Astrocyte (in vitro differentiated cells and primary cell): ENCODE measurements around the gene RIPPLY2. TPM values are rescaled to one million over a fixed set of nuclear protein-coding genes. Genes with fewer than 3 reads are reported as not detected.

Experiments
- DNase-seq: peaks from one replicate; pipeline ENCODE4 v3.0.0-alpha.2; 2010; ENCODE audit warnings: low read depth
- FAIRE-seq: peaks from 2 replicates; lab custom pipeline; 2011; peaks lifted over from hg19 to GRCh38; lab: Jason Lieb, UNC
- H2AFZ ChIP-seq: 2 replicates; pipeline ENCODE4 v1.6.0; 2012; ENCODE audit warnings: low read depth, low read length, inconsistent platforms
- H3K27ac ChIP-seq: 2 replicates; pipeline ENCODE4 v1.5.1; 2011; ENCODE audit warnings: low read depth, low read length, inconsistent platforms
- H3K27me3 ChIP-seq: 2 replicates; pipeline ENCODE4 v1.6.0; 2011; ENCODE audit warnings: low read length, inconsistent platforms; ENCODE audit not compliant: insufficient read depth
- H3K36me3 ChIP-seq: 2 replicates; pipeline ENCODE4 v1.5.1; 2011; ENCODE audit warnings: low read length, inconsistent platforms; ENCODE audit not compliant: insufficient read depth
- H3K4me1 ChIP-seq: 2 replicates; pipeline ENCODE4 v1.5.1; 2011; ENCODE audit warnings: low read length, inconsistent platforms; ENCODE audit not compliant: insufficient read depth
- H3K4me2 ChIP-seq: 2 replicates; pipeline ENCODE4 v1.6.0; 2012; ENCODE audit warnings: low read length, inconsistent platforms
- H3K4me3 ChIP-seq: 2 replicates; pipeline ENCODE4 v1.5.1; 2011; ENCODE audit warnings: low read depth, mild to moderate bottlenecking, low read length, inconsistent platforms; ENCODE audit not compliant: insufficient read depth
- H3K79me2 ChIP-seq: 2 replicates; pipeline ENCODE4 v1.6.0; 2012; ENCODE audit warnings: mild to moderate bottlenecking, low read length, inconsistent platforms; ENCODE audit not compliant: insufficient read depth
- H3K9ac ChIP-seq: 2 replicates; pipeline ENCODE4 v1.6.0; 2012; ENCODE audit warnings: mild to moderate bottlenecking, low read length, inconsistent platforms
- H3K9me3 ChIP-seq: 2 replicates; pipeline ENCODE4 v1.5.1; 2012; ENCODE audit warnings: low read depth, mild to moderate bottlenecking, low read length, inconsistent platforms; ENCODE audit not compliant: insufficient read depth
- H4K20me1 ChIP-seq: 2 replicates; pipeline ENCODE4 v1.6.0; 2012; ENCODE audit warnings: low read length, inconsistent platforms; ENCODE audit not compliant: insufficient read depth
- H3K27ac Mint-ChIP-seq: one replicate; pipeline ENCODE4 v1.8.0; 2021; ENCODE audit warnings: mild to moderate bottlenecking, mixed read lengths; ENCODE audit not compliant: unreplicated experiment
- H3K27me3 Mint-ChIP-seq: one replicate; pipeline ENCODE4 v1.8.0; 2021; ENCODE audit warnings: low read depth, mixed read lengths; ENCODE audit not compliant: unreplicated experiment
- H3K36me3 Mint-ChIP-seq: one replicate; pipeline ENCODE4 v1.8.0; 2021; ENCODE audit warnings: low read depth, mixed read lengths; ENCODE audit not compliant: unreplicated experiment
- H3K4me1 Mint-ChIP-seq: one replicate; pipeline ENCODE4 v1.8.0; 2021; ENCODE audit warnings: low read depth, mixed read lengths; ENCODE audit not compliant: unreplicated experiment
- H3K4me3 Mint-ChIP-seq: one replicate; pipeline ENCODE4 v1.8.0; 2021; ENCODE audit warnings: mild to moderate bottlenecking, moderate library complexity, mixed read lengths; ENCODE audit not compliant: unreplicated experiment
- H3K9me3 Mint-ChIP-seq: one replicate; pipeline ENCODE4 v1.8.0; 2021; ENCODE audit warnings: mild to moderate bottlenecking, mixed read lengths; ENCODE audit not compliant: unreplicated experiment
- EZH2 ChIP-seq: IDR thresholded peaks from 2 replicates; pipeline ENCODE4 v1.6.1; 2012; ENCODE audit warnings: mild to moderate bottlenecking, low read length, inconsistent platforms; ENCODE audit not compliant: insufficient read depth
- total RNA-seq: library from RNA; stranded (reverse); gene quantifications from 2 replicates; pipeline ENCODE4 v1.2.1, GENCODE V29; 2021
- TF ChIP-seq, protein P1 (sequence below): IDR thresholded peaks from 2 replicates; pipeline ENCODE4 v1.5.1; 2011; ENCODE audit warnings: low read depth, mild to moderate bottlenecking, inconsistent platforms, low read length, moderate library complexity; ENCODE audit not compliant: insufficient read depth

Gene RIPPLY2
- total RNA-seq, 1 donor from 2014 or later = not detected

DNA sequence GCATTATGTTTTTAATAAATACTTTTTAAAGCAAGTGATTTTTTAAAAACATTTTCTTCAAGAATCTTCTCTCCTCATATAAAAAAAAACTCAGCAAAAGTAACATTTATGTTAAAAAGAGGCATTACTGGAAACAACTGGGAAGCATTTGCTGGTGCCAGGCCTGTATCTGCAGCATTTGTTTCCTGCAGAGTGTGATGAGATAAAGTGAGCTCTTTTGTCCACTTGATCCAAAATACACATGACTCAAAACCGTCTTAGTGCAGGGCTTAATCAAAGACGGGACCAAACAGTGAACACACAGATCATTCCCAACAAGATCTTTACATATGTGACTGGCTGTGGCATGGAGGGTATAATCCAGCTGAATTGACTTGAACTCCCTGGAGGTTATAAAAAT lies 28.3 kb upstream of the RIPPLY2 start:
- no peak overlapping the region for H3K4me3 Mint-ChIP-seq
- H3K27ac ChIP-seq = no peak overlapping the region
- no peaks in the 10 kb centered on the region for H3K36me3 Mint-ChIP-seq
- H3K9ac ChIP-seq = no peak overlapping the region
- peaks cover 17% of the 10 kb centered on the region for H3K4me1 Mint-ChIP-seq
- no peaks in the 10 kb centered on the region for H3K36me3 ChIP-seq
- no peaks in the 10 kb centered on the region for H3K27me3 ChIP-seq
- no peak overlapping the region for H2AFZ ChIP-seq
- no peaks in the 10 kb centered on the region for H3K79me2 ChIP-seq
- FAIRE-seq (no peak), DNase-seq (no peak)
- H3K27ac Mint-ChIP-seq = no peak overlapping the region
- no peaks in the 10 kb centered on the region for H3K9me3 Mint-ChIP-seq
- TF ChIP-seq, protein P1, sequence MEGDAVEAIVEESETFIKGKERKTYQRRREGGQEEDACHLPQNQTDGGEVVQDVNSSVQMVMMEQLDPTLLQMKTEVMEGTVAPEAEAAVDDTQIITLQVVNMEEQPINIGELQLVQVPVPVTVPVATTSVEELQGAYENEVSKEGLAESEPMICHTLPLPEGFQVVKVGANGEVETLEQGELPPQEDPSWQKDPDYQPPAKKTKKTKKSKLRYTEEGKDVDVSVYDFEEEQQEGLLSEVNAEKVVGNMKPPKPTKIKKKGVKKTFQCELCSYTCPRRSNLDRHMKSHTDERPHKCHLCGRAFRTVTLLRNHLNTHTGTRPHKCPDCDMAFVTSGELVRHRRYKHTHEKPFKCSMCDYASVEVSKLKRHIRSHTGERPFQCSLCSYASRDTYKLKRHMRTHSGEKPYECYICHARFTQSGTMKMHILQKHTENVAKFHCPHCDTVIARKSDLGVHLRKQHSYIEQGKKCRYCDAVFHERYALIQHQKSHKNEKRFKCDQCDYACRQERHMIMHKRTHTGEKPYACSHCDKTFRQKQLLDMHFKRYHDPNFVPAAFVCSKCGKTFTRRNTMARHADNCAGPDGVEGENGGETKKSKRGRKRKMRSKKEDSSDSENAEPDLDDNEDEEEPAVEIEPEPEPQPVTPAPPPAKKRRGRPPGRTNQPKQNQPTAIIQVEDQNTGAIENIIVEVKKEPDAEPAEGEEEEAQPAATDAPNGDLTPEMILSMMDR = no peak
- no peak for TF ChIP-seq EZH2
- no peaks in the 10 kb centered on the region for H3K27me3 Mint-ChIP-seq
- H3K4me2 ChIP-seq = no peak overlapping the region
- no peak overlapping the region for H3K4me3 ChIP-seq
- H3K4me1 ChIP-seq = no peaks in the 10 kb centered on the region
- no peaks in the 10 kb centered on the region for H4K20me1 ChIP-seq
- no peaks in the 10 kb centered on the region for H3K9me3 ChIP-seq

DNA sequence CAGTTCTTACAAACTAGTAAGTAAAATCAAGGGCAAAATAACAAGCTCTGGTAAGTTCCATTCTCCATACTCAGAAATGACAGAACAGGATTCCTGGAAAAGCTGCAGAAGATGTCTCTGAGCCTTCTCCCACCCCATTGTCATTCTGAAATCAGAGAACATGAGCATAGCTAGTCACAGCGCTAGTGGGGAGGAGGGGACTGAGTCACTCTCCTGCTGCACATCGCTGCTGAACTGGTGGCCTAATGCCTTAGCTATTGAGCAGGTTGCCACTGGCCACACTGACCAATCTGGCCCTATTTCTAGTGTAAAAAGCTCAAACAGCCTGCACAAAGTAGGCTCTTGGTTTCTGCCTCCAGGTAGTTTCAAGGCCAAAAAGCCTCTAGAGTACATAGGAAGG lies 26.1 kb upstream of the RIPPLY2 start:
- Mint-ChIP-seq H3K9me3 (no peaks in the 10 kb centered on the region), H3K4me1 (peaks cover 17% of the 10 kb centered on the region), H3K27ac (no peak overlapping the region), H3K36me3 (no peaks in the 10 kb centered on the region), H3K4me3 (no peak overlapping the region), H3K27me3 (no peaks in the 10 kb centered on the region)
- Histone ChIP-seq H4K20me1 (no peaks in the 10 kb centered on the region), H3K9me3 (no peaks in the 10 kb centered on the region), H3K27me3 (no peaks in the 10 kb centered on the region), H3K79me2 (no peaks in the 10 kb centered on the region), H3K9ac (no peak overlapping the region), H3K36me3 (no peaks in the 10 kb centered on the region), H3K4me2 (no peak overlapping the region), H3K4me1 (no peaks in the 10 kb centered on the region), H3K4me3 (no peak overlapping the region), H3K27ac (no peak overlapping the region), H2AFZ (no peak overlapping the region)
- DNase-seq (no peak), FAIRE-seq (no peak)
- TF ChIP-seq, protein P1 = no peak
- TF ChIP-seq EZH2 = no peak

DNA sequence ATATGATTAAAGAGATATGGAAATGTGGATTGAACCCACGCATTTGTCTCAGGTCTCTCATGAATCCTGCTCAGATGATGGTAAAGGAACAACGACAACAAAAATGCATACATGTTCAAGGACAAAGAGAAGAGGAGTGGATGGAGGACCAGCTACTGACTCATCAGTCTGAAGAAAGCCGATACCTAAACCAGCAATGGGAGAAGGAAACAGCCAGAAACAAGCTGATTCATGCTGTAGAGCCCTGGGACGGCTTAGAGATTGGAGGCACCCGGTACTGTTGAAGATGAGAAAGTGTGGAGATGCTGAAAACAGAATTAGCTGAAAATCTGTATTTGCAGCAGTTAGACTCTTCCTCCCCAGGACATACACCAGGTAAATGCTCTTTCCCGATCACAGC lies 14.4 kb upstream of the RIPPLY2 start:
- Histone ChIP-seq H4K20me1 (no peaks in the 10 kb centered on the region), H3K27me3 (no peaks in the 10 kb centered on the region), H2AFZ (no peak overlapping the region), H3K9me3 (peaks cover 2% of the 10 kb centered on the region), H3K4me2 (no peak overlapping the region), H3K9ac (no peak overlapping the region), H3K79me2 (no peaks in the 10 kb centered on the region), H3K36me3 (no peaks in the 10 kb centered on the region), H3K27ac (no peak overlapping the region), H3K4me1 (no peaks in the 10 kb centered on the region), H3K4me3 (no peak overlapping the region)
- Mint-ChIP-seq H3K27me3 (no peaks in the 10 kb centered on the region), H3K36me3 (no peaks in the 10 kb centered on the region), H3K27ac (peak overlapping the region; percentile 2), H3K4me1 (peaks cover 4% of the 10 kb centered on the region), H3K9me3 (peaks cover 5% of the 10 kb centered on the region), H3K4me3 (no peak overlapping the region)
- TF ChIP-seq EZH2 = no peak
- TF ChIP-seq, protein P1 = no peak
- FAIRE-seq = no peak
- DNase-seq = no peak
